CD4-positive, alpha-beta T cell treated with Interleukin-15 for 1 hour (primary cell): ENCODE data around the gene FUNDC1.
A peak's percentile ranks its signal among the peaks of the same experiment; 100 is the strongest.
"Not testable (repeated sequence)": the region's sequence is repeated elsewhere in the genome, so short reads cannot be mapped to it uniquely, and the experiment has no call there.

Experiments used
- DNase-seq: peaks from one replicate; pipeline ENCODE4 v3.0.0-alpha.2; 2020

FUNDC1 gene, protein sequence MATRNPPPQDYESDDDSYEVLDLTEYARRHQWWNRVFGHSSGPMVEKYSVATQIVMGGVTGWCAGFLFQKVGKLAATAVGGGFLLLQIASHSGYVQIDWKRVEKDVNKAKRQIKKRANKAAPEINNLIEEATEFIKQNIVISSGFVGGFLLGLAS

DNA sequence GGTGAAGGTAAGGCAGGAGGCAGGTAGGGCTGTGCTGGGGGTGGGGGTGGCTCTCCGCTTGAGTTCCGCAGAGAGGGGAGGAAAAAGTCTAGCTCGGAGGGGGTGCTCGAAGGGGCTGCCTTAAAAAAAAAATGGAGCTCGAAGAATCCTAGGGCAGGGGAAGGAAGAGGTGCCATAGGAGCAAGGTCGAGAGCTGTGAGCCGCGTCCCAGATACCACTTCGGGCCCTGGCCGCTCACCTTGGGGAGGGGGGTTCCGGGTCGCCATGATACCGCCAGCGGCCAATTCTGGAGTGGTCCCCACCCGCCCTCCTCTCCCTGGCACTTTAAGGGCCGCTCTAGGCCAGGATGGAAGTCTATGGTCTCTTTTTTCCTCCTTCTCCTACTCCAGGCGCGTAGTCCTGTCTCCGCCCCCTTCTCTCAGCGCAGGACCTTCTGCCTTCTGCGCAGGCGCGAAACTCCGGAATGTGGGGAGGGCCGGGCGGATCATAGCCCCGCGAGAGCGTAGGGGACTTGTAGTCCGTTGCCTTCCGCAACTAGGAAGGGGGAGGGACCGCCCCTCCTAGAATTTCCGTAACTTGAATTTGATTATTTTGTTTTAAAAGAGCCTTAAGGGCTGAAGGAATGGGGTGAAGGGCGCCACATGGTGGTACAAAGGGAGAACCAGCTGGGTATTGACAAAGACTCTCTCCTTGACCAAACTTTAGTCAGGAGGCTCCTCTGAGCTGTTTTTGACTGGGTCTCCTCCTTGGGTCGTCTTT, at the start of gene FUNDC1:
Gene FUNDC1 (minus strand): TSS at position 293 of the 759 bp plus-strand sequence. CDS start 27 bp downstream, at position 266.
- DNase-seq = peak; percentile 95

- no peak for DNase-seq
Measured at GRCh38 chrX:44585866-44586265, 43.2 kb upstream of the FUNDC1 start.

GRCh38 chrX:44580466-44580865, 37.8 kb upstream of the FUNDC1 start:
- DNase-seq = no peak

DNA sequence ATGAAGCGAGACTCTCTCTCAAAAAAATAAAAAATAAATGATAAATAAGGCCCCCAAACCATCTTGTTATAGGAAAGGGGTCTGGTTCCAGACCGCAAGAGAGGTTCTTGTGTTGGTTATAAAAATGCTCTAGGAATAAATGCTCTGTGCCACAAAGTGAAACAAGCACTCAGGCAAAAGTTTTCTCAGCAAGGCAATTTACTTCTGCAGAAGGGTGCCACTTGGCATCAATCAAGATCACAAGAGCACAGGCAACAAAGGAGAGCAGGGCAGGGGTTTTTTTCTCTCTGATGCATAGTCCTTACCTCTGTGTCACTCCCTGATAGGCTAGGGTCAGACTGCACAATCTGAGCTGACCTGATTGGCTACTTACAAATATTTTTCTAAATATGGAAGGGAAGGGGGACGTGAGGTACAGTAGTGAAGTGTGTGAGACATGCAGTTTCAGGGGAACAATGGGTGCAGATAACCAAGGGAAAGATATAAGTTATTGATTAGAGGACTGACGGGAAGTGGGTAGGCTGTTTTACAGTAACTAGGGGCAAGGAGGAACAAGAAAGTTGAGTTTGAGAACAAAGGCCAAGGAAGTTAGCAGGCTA, 29.8 kb upstream of the FUNDC1 start:
- DNase-seq = no peak

DNA sequence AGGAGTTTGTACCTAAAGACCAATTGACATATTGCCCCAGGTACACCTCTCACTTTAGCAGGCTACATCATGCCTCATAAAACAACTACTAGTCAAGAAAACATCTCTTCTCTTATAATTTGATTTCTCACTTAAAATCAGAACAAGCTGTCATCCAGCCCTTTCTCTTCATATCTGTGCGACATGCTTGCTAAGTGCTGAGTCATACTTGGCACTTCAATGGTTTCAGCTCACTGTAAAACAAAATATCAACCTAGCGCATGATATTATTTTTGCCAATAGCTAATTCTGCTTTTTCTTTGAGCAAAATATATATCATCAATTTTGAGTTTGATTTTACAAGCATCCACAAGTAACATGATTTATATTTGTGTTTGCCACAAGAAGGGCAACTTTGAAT, 27.9 kb upstream of the FUNDC1 start:
- DNase-seq = no peak

GRCh38 chrX:44569122-44569521, 26.5 kb upstream of the FUNDC1 start:
- no peak for DNase-seq

DNA sequence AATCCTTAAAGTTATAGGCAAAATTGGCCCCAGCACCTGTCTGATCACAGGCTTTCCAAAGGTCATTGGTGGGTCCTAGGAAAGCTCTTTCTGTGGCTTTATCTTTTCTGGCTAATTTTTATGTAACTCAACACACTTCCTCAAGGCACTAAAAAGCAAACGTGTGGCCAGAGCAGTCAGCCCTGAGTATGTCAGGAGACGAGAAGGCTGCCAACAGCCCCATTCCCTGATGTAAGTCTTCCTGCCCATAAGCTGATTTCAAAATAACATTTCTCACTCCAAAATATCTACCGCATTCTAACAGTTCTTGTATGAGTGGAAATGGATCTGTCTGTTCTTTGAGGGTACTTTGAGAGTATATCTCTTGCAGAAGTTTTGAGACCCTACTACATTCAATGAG, 25.5 kb upstream of the FUNDC1 start:
- no peak for DNase-seq

DNA sequence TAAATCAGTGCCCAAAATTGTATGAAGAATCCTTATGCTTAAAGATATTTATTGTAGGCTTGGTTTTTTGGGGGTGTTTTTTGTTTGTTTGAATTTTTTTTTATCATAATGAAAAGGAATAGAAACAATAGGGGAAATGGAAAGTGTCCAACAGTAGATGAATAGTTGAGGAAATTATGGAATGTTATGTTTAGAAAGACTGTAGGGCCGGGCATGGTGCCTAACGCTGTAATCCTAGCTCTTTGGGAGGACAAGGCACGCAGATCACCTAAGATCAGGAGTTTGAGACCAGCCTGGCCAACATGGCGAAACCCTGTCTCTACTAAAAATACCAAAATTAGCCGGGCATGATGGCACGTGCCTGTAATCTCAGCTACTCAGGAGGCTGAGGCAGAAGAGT, 19.2 kb upstream of the FUNDC1 start:
- not testable (repeated sequence) for DNase-seq

DNA sequence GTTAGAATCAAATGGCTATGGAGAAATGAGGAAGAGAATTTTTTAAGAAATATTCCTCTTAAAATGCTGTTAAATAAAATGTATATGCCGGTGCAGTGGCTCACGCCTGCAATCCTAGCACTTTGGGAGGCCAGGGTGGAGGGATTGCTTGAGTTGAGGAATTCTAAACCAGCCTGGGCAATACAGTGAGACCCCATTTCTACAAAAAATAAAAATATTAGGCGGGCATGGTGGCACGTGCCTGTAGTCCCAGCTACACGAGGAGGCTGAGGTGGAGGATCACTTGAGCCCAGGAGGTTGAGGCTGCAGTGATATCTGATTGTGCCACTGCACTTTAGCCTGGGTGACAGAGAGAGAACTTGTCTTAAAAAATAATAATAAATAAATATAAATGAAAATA, 7.9 kb upstream of the FUNDC1 start:
- DNase-seq = no peak

GRCh38 chrX:44545454-44545853, 2.8 kb upstream of the FUNDC1 start:
- not testable (repeated sequence) for DNase-seq

DNA sequence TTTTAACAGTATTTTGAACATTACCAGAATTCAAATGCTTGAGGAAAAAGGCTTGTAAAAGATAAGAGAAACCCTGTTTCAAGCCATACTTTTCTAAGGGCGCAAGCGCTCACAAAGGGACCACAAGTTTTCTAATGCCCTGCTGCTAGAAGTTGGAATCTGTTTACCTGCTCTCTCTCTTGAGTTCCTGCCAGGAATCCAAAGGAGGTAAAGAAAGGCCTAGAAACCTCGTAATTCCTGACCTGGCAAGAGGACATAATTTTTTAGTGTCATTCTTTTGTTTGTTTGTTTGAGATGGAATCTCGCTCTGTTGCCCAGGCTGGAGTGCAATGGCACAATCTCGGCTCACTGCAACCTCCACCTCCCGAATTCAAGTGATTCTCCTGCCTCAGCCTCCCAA, 1.4 kb upstream of the FUNDC1 start:
- DNase-seq = no peak

- no peak for DNase-seq
Measured at GRCh38 chrX:44536198-44536597, 6.5 kb downstream of the FUNDC1 start.

DNA sequence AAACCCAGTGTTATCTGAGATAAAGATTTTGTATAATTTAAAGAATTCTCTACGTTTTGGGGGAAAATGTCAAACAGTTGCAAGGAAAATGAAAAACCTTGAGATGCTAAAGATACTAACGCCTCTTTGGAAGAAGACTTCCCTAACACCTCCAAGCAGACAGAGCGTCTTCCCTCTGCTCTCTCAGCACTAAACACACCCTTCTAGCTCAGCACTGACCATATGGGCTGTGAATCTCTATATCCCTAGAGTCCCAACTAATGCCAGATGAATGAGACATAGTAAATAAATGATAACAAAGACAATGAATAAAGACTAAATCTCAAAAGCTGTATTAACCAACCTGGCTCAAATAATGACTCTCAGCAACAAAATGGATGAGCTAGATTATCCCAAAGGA, 13.3 kb downstream of the FUNDC1 start:
- DNase-seq = no peak

DNA sequence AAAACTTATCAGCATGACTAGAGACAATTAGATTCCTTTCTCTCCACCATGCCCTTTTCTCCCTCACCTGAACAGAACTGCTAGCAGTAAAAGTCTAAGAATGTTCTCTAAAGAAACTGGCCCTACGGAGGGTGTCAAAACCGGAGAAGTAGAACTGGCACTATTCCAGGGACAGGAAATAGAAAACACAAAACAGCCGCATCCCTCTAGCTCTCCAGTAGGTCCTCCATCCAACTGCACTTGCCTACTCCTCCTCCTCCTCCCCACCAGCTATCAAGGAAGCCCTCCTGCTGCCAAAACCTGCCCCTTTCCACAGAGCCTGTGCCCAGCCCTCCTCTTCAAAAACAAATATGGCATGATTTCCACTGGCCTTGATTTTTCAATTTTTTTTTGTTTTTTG, 28.4 kb downstream of the FUNDC1 start:
- DNase-seq = no peak

DNA sequence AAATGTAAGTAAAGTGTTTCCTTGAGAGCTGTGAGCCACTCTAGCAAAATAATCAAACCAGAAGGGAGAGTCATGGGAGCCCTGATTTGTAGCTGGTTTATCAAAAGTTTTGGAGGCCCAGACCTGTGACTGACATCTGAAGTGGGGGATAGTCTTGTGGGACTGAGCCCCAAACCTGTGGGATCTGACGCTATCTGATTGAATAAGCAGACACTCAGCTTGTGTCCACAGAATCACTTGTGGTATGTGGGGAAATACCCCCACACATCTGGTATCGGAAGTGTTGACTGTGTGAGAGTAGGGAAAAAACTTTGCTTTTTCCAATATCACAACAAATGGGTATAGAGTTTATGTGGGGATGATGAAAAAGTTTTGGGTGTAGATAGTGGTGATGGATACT, 35.4 kb downstream of the FUNDC1 start:
- DNase-seq = no peak

DNA sequence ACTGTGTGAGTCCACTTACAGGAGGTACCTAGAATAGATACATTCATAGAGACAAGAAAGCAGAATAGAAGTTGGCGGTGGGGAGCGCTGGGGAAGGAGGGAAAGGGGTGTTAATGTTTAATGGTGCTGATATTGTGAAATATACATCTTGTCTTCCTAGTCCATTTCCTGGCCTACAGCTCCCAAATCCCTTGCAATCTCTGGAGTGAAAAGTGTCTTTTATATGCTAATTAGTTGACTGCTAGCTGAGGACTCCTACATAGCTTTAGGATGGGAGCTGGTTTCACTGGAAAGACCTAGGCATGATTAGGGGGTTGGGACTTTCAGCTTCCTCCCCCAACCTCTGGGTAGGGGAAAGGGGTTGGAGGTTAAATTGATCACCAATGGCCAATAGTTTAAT, 36.0 kb downstream of the FUNDC1 start:
- DNase-seq = no peak

GRCh38 chrX:44503560-44503959, 39.1 kb downstream of the FUNDC1 start:
- no peak for DNase-seq

GRCh38 chrX:44495091-44495490, 47.6 kb downstream of the FUNDC1 start:
- DNase-seq = no peak

DNA sequence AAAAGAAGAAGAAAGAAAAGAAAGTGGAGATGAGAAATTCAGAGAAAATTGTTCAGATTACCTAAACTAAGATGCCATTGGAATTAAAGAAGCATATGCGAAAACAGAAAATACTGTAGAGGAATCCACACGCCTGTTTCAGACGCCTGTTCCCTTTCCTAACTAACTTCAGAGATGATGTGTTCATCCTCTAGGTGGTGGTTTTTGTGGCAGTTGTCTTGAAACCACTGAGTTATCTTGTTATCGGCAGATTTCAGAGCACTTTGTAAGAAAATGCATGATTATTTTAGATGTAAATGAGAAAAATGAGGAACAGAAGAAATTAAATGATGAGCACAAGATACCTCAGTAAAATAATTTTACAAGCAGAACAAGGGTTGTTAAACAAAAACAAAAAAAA, 48.3 kb downstream of the FUNDC1 start:
- DNase-seq = no peak

DNA sequence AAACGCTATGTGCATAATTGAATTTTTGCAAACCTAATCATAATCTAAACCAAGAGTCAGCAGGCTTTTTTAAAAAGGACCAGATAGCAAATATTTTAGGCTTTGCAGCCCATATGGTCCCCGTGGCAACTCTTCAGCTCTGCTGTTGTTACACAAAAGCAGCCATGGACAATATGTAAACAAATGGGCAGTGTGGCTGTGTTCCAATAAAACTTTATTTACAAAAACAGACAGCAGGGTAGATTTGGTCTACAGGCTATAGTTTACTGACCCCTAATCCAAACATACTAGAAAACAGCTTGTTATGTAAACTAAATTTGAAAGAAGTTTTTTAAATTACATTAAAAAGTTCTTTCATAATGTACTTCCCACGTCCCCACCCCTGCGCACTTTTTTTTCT, 53.1 kb downstream of the FUNDC1 start:
- no peak for DNase-seq

DNA sequence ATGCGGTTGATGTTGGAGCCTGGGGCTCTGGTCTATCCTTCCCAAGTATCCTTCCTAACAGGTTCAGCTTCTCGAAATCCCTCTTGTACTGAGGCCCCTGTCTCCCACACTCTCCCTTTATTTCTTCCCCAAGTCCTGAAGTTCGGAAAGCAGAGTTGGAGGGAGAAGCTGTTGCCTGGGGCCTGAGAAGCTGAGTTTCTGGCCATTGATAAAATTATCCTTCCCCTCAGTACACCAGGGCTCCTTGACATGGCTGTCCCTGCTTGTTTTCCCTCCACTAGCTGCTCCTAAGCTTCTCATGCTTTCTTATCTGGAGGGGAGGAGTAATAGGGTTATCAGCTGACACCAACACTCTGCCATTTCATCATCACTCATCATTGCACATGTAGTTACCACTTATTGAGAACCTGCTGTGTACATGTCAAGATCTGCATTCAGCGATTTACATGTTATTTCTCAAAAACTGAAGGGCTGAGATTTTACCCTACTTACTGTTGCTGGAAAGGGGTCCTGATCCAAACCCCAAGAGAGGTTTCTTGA, 58.0 kb downstream of the FUNDC1 start:
- no peak for DNase-seq

DNA sequence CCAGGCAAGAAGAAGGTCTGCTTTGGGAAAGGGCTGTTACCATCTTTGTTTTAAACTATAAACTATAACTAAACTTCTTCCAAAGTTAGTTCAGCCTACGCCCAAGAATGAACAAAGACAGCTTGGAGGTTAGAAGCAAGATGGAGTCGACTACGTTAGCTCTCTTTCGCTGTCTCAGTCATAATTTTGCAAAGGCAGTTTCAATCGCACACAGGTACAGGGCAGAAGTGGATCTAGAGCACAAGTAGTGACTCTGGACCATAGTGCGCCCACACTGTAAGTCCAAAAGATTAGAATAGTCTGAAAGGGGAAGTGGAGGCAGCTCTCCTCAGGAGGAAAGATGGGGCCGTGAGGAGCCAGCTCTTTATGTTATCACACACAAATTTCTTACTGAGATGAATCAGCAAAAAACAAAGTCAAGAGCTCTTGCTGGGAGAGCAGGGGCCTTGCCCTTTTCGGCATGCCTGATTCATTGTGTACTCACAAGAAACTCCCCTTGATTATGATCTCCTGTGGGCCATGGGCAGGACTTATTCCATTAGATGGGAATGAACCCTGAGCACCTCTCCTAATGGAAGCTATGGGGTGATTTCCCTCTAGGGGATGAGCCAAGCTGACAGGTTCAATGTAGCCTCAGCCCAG, 58.6 kb downstream of the FUNDC1 start:
- no peak for DNase-seq

DNA sequence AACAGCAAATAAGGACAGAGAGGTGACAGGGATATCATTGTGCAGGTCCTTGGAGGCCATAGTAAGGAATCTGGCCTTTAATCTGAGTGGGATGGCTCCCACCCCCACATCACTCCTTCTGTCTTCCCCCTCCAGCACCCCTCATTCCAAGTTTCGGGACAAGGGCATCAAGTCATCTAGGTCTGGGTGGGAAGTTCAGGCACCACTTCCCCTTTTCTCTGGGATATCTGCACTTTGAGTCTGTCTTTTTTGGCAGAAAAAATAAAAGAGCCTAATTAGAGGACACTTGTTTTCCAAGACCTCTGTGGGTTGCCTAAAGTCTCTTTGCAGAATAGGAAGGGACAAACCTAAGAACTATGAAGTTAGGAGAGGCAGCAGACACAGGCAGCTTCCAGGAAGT, 60.1 kb downstream of the FUNDC1 start:
- no peak for DNase-seq

DNA sequence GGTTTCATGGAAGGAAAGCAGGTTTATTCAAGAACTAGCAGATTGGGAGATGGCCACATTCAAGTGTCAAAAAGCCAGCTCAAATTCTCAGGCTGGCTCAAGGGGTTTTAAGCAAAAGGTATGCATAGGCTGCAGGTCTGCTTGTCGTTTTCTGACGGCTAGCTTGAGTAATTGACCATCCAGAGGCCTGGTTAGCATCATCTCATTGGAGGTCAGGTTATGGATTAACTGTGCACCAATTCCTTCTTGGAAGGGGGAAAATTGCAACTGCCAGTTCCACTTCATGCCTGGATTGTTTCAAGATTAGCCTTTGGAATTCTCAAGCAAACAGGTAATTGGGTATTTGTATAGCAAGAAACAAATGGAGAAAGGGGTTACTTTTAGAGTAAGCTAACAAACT, 62.1 kb downstream of the FUNDC1 start:
- no peak for DNase-seq
